ENCODE results near the gene CYP19A1. TPM values are rescaled to one million over a fixed set of nuclear protein-coding genes. Genes with fewer than 3 reads are reported as not detected.

CYP19A1 gene
- total and polyA plus RNA-seq, 7 donors: 0.10 to 0.71 (median 0.41) TPM; not detected in 4

DNA sequence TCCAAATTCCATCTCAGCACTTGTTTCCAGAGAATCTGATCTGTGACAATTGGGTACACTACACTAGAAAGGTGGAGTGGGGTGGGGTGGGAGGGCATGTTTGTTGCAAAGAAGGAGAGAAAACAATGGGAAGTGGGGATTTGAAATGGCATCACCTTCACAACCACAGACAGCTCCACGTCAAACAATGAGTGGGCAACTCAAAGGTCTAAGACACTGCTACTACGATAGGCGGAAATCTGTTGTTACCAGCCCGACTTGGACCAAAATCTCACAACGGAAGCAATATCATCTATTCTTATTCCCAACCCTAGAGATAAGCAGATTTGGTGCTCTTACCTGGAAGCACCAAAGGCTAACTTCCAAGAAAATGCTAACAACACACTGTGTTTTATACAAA, 3.3 kb downstream of the CYP19A1 start:
- TF ChIP-seq EP300 (IDR thresholded peaks at IDR 0.05): no peak
- TF ChIP-seq POLR2A (IDR thresholded peaks at IDR 0.05): no peak
- TF ChIP-seq POLR2AphosphoS5 (IDR thresholded peaks at IDR 0.05): no peak
- TF ChIP-seq CTCF (IDR thresholded peaks at IDR 0.05): no peak
- H3K27ac ChIP-seq: peak overlapping the region in 1 of 4 donors; percentile 51
- H3K4me3 ChIP-seq: no peak overlapping the region
- H3K4me1 ChIP-seq: peaks cover 0 to 28% (median 22%) of the 10 kb centered on the region in 4 donors
- intact Hi-C loops (cut with DNase I): no loop called here
- 80 to 91% methylated on average over 5 of the region's 5 CpGs for WGBS, 2 donors
- no peaks in the 10 kb centered on the region for H3K36me3 ChIP-seq
- no peaks in the 10 kb centered on the region for H3K27me3 ChIP-seq
- H3K9me3 ChIP-seq: no peaks in the 10 kb centered on the region
- DNase-seq: no peak

GRCh38 chr15:51334011-51334451, 4.4 kb downstream of the CYP19A1 start:
- DNase-seq: no peak
- Histone ChIP-seq H3K9me3 (no peaks in the 10 kb centered on the region), H3K4me3 (no peak overlapping the region), H3K27ac (peak overlapping the region in 1 of 4 donors; percentile 4), H3K27me3 (no peaks in the 10 kb centered on the region), H3K4me1 (peaks cover 0 to 28% (median 22%) of the 10 kb centered on the region in 4 donors), H3K36me3 (no peaks in the 10 kb centered on the region)
- 5 to 14% methylated on average over 2 of the region's 2 CpGs for WGBS, 2 donors
- intact Hi-C loops (cut with DNase I): no loop called here
- TF ChIP-seq POLR2A (IDR thresholded peaks at IDR 0.05): no peak
- no peak for TF ChIP-seq POLR2AphosphoS5 (IDR thresholded peaks at IDR 0.05)
- no peak for TF ChIP-seq CTCF (IDR thresholded peaks at IDR 0.05)
- TF ChIP-seq EP300 (IDR thresholded peaks at IDR 0.05): no peak

- Histone ChIP-seq H3K36me3 (no peaks in the 10 kb centered on the region), H3K4me3 (no peak overlapping the region), H3K9me3 (no peaks in the 10 kb centered on the region), H3K4me1 (peaks cover 0 to 28% (median 22%) of the 10 kb centered on the region in 4 donors), H3K27ac (peak overlapping the region in 1 of 4 donors; percentile 74), H3K27me3 (no peaks in the 10 kb centered on the region)
- no peak for TF ChIP-seq POLR2AphosphoS5 (IDR thresholded peaks at IDR 0.05)
- no peak for TF ChIP-seq CTCF (IDR thresholded peaks at IDR 0.05)
- TF ChIP-seq POLR2A (IDR thresholded peaks at IDR 0.05): no peak
- no peak for TF ChIP-seq EP300 (IDR thresholded peaks at IDR 0.05)
- no peak for DNase-seq
- 69 to 93% methylated on average over 2 of the region's 2 CpGs for WGBS, 2 donors
- intact Hi-C loops (cut with DNase I): no loop called here
These were observed 4.8 kb downstream of the CYP19A1 start for GRCh38 chr15:51333571-51333970.

- WGBS, 2 donors: 83 to 91% methylated on average over 4 of the region's 4 CpGs
- Histone ChIP-seq H3K27ac (peak overlapping the region in 2 of 4 donors; percentile 38 to 74), H3K4me3 (no peak overlapping the region), H3K36me3 (no peaks in the 10 kb centered on the region), H3K9me3 (no peaks in the 10 kb centered on the region), H3K4me1 (peaks cover 0 to 23% (median 21%) of the 10 kb centered on the region in 4 donors), H3K27me3 (no peaks in the 10 kb centered on the region)
- DNase-seq: no peak
- intact Hi-C loops (cut with DNase I): no loop called here
- TF ChIP-seq POLR2AphosphoS5 (IDR thresholded peaks at IDR 0.05) (peak in 2 of 4 donors; percentile 24 to 37), POLR2A (IDR thresholded peaks at IDR 0.05) (no peak), CTCF (IDR thresholded peaks at IDR 0.05) (no peak), EP300 (IDR thresholded peaks at IDR 0.05) (peak in 2 of 4 donors; percentile 40 to 68)
These were observed 5.9 kb downstream of the CYP19A1 start for GRCh38 chr15:51332206-51333147.

Measured in sigmoid colon (tissue), 7 donors.